ENCODE results near the gene LARP6.

LARP6 gene

GRCh38 chr15:70786996-70787395 lies 67.0 kb downstream of the LARP6 start:
- no peak for DNase-seq (ENCODE audit: low read depth)
- TF ChIP-seq CTCF (IDR thresholded peaks at IDR 0.05; ENCODE audit: low read depth, low read length, missing control alignments): no peak
- in situ Hi-C loops (cut with HindIII; ENCODE audit: low sequenced_read_pairs): no loop called here
- no peak overlapping the region for H3K4me3 ChIP-seq (ENCODE audit: low read depth, low read length)

GRCh38 chr15:70783610-70784022 lies 70.3 kb downstream of the LARP6 start:
- no peak for DNase-seq (ENCODE audit: low read depth)
- no peak for TF ChIP-seq CTCF (IDR thresholded peaks at IDR 0.05; ENCODE audit: low read depth, low read length, missing control alignments)
- H3K4me3 ChIP-seq (ENCODE audit: low read depth, low read length): no peak overlapping the region
- in situ Hi-C loops (cut with HindIII; ENCODE audit: low sequenced_read_pairs): no loop called here

GRCh38 chr15:70783041-70783440 lies 70.9 kb downstream of the LARP6 start:
- DNase-seq (ENCODE audit: low read depth): no peak
- H3K4me3 ChIP-seq (ENCODE audit: low read depth, low read length): no peak overlapping the region
- in situ Hi-C loops (cut with HindIII; ENCODE audit: low sequenced_read_pairs): no loop called here
- TF ChIP-seq CTCF (IDR thresholded peaks at IDR 0.05; ENCODE audit: low read depth, low read length, missing control alignments): no peak

GRCh38 chr15:70781236-70781635 lies 72.7 kb downstream of the LARP6 start:
- no peak overlapping the region for H3K4me3 ChIP-seq (ENCODE audit: low read depth, low read length)
- in situ Hi-C loops (cut with HindIII; ENCODE audit: low sequenced_read_pairs): no loop called here
- no peak for DNase-seq (ENCODE audit: low read depth)
- TF ChIP-seq CTCF (IDR thresholded peaks at IDR 0.05; ENCODE audit: low read depth, low read length, missing control alignments): no peak

Data from astrocyte of the cerebellum (primary cell).